Left cardiac atrium (tissue), 4 donors: ENCODE data around the gene UBE3D. TPM values are rescaled to one million over a fixed set of nuclear protein-coding genes. Genes with fewer than 3 reads are reported as not detected.
"Not testable (repeated sequence)": the region's sequence is repeated elsewhere in the genome, so short reads cannot be mapped to it uniquely, and the experiment has no call there.

Experiments used
- ATAC-seq, 2 donors: fragments of 200-7000 bp; cut with Tn5 transposase; one replicate each; pipeline ENCODE4 v1.9.1; 2020; ENCODE audit warnings: mild to moderate bottlenecking in 2 of 2, moderate library complexity in 2 of 2
- DNase-seq: peaks from one replicate; pipeline ENCODE4 v3.0.0-alpha.2; 2020
- intact Hi-C, 2 donors: fragments of 100-400 bp; cut with DNase I; formaldehyde crosslinking; loops; one replicate each; pipeline versions ENCODE4 v1.14.1 to v1.15.1; 2022 to 2023
- total RNA-seq, 2 donors: library from RNA; stranded (reverse); fragmentation: NEBNext Ultra II Directional; extraction: Animal tissue kit (Norgen Biotek cat#: 25700); gene quantifications; one replicate each; pipeline ENCODE4 v1.2.1, GENCODE V29; 2021
- donor health status: DM: no; HTN: yes; CAD: no.
- donor health status: DM: no; HTN: yes; CAD: no; lungs with severe emphysema.
- donor health status: DM: yes; HTN: yes; CAD: no.
- donor health status: Dilated cardiomyopathy.

Gene UBE3D
- total RNA-seq, 2 donors from 2014 or later, result 3.0 to 3.1 TPM

DNA sequence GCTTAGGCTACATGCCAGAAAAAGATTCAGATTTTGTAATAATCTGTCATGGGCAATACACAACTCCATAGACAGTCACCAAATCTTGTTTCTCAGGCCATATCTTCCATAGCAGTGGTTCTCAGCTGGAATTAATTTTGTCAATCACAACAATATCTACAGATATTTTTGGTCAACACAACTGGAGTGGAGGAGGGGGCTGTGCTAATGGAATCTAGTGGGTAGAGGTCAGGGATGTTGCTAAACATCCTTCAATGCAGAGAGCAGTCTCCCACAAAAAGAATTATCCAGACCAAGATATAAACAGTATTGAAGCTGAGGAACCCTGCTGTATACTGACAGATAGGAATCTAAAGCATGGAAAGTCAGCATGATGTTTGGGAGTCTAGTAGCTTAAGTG lies 174.6 kb downstream of the UBE3D start:
- no peak for ATAC-seq
- intact Hi-C loops, result no loop called here
- DNase-seq, result no peak

DNA sequence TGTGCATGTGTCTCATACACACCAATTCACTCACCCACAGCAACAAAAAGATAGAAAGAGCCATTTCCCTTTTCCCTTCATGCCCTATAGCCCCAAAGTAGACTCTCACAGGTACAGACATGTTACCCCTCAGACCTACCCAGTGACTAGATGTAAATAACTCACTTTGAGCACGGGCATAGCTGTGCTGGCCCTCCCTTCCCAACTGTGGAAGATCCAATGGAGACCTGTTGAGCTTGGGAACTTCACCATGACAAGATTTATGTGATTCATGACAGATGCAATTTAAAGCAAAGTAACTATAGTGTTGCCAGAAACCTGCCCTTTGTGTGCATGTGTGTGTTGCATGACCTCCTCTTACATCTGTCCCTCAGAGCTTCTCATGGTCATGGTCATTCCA lies 175.4 kb downstream of the UBE3D start:
- ATAC-seq (no peak), DNase-seq (no peak)
- intact Hi-C loops, result no loop called here

DNA sequence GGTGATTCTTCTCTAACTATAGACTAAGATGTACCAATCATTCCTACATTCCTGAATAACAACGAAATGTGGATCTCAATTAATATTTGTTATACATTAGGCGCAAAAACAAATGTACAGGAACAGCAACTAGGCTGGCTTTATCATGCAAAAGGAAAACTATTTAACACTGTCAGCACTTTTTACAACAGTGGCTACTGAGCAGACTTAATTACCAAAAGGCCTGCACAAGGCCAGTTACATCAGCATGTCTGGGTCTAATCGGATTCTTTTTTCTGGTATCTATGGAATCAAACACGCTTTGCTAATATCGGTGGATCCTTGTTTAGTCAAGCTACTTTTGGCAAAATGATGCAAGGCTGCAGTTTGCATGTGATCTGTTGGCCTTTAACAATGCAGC lies 176.5 kb downstream of the UBE3D start:
- ATAC-seq (no peak), DNase-seq (no peak)
- intact Hi-C loops, result no loop called here

DNA sequence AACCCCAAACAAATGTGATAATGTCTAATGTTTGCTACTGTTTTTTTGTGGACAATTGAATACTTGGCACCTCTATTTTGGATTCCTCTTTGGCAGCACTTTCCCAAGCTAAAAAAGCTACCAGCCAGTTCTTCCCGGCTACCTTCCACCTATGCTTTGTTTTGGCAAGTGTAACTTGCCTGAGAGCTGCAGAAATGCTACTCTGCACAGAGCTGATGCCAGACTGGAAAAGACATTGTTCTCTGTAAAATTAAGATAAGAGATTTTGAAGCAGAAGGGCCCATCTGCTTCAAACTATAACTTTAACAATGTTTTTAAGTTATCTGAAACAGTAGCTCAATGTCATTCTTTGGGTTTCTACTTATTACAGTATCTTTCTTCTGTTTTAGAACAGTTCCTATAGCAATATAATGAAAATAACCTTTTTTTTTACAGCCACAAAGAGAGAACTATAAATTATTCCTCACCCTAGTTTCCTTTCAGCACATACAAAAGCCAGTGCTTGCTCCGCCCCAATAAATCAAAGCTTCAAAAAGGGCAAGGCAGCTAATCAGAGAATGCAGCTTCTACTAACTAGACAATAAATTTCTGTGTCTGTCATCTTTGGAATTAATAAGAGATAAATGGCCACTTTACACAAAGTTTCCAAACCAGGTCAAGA lies 183.1 kb downstream of the UBE3D start:
- no peak for ATAC-seq
- intact Hi-C loops, result no loop called here

DNA sequence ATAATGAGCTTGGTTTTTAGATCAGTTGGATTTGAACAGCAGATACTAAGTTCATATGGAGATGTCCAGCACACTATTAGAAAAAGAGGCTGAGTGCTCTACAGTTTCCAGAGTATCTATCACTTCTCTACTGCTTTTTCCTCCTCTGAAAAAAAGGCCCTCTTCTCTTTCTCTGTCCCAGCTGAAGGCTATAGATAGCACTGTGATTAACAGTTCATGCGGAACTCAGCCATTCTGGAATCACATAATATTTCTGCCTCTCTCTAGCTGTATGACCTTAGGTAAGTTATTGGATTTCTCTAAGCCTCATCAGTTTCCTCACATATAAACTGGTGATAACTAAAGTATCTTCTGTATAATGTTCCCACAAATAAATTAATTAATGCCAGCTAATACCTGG lies 184.1 kb downstream of the UBE3D start:
- intact Hi-C loops, result no loop called here
- no peak for ATAC-seq
- no peak for DNase-seq

More for the DNA sequence above, 183.1 kb downstream of the UBE3D start:
- no peak for DNase-seq

DNA sequence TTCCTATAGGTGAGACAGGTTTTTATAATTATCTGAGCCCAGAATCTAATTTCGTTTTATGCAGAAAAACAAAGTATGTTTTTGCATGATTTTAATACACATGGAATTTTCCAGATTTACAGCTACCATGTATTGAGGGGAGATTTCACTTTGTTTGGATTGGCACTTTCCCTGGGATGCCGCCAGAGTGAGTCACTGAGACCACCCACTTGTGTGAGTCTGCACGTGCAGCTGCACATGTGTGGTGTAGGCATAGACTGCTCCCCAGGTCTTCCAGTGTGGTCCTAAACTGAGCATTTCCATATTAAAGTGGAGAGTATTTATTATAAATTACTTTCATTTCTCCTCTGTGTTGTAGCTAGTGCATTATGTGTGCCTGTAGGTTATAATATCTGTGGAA lies 186.8 kb downstream of the UBE3D start:
- ATAC-seq (no peak), DNase-seq (no peak)
- intact Hi-C loops, result no loop called here

DNA sequence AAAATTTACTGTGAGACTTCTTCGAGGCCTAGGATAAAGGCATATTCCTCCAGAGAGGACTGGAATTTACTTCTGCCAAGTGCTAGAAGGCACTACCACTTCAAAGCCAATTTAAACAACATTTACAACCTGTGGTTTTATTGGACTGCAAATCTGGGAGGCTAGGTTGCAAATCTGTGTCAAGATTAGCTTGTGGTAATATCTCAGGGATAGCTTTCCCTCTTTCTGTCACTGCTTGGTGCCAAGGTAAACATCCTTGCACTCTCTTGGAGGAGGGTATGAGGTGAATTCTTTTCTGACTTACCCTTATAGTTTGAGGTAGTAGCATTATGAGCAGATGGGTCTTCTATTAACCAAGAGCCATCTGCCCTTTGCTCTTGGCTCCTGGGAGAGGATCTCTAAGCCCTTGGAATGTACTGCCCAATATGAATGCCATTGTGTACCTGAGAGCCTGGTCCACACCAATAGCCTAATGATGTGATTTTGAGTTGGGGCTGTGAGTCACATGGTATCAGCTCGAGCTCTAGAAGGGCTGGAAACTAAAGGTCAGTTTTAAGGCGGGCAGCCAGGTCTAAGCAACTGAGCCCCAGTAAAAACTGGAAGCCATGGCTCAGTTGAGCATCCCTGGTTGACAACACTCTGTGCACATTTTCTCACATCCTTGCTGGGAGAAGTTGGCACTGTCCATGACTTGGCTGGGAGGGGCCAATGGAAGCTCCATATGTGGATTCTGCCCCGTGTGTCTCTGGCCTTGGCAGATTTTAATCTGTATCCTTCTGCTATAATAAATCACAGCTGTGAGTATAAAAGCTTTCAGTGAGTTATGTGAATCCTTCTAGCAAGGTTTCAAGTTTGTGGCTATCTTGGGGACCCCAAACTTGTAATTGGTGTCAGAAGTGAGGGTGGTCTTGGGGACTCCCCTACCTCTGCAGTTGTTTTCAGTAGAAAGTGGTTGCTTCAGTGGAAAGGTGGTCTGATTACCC lies 188.1 kb downstream of the UBE3D start:
- intact Hi-C loops, result no loop called here
- peak in 1 of 2 donors; percentile 46 for ATAC-seq
- DNase-seq, result no peak

DNA sequence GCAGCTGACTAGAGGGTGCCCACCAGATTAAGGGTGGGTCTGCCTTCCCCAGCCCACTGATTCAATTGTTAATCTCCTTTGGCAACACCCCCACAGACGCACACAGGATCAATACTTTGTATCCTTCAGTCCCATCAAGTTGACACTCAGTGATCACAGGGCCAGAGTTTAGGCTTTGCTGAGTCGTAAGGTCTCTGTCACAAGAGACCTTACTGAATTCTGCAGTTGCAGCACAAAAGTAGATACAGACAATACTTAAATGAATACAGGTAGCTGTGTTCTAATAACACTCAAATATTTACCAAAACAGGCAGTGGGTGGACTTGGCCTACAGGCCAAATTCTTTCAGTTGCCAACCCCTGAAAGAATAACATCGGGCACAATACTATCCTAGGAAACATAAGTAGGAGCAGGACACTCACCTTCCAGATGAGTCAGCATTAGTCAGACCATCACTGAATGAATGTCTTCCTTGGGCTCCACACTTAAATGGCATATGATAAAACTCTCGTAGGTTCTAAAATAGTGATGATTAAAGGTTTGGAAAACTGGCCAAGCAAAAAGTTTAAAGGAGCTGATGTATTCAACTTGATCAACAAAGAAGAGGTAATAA lies 190.0 kb downstream of the UBE3D start:
- DNase-seq, result no peak
- peak in 1 of 2 donors; percentile 93 for ATAC-seq
- intact Hi-C loops, result no loop called here

DNA sequence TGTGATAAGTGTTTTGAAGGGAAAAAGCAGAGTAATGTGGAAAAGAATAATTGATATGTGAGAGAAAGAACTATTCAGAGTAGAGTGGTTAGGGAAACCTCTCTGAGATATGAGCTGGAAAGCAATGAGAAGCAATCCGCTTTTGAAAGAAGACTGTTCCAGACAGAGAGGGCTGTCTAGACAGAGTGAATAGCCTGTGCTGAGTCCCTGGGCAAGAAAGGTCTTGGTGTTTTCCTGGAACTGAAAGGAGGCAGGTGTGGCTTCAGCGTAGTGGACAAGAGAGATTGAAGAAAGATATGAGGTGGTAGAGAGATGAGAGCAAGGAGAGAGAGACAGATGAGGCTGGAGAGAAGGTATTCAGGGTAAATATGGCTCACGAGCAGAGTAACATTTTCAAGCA lies 190.8 kb downstream of the UBE3D start:
- intact Hi-C loops, result no loop called here
- ATAC-seq, result no peak
- no peak for DNase-seq

DNA sequence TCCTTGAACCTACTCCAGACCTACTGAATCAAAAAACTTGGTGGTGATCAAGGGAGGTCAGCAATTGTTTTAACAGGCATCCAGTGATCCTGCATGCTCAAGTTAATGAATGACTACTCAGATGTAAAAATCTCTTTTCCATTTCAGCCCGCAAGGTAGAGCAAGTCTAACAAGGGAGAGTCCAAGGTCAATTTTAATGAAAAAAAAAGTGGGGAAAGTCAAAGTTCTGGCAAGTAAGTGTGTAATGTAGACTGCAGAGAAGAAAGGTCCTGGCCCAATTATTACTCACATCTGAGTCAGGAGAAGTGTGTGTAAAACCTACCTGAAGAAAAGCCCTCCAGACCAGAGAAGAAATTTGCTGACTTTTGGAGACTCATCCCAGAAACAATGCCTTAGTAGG lies 193.5 kb downstream of the UBE3D start:
- intact Hi-C loops, result no loop called here
- DNase-seq, result no peak
- no peak for ATAC-seq

DNA sequence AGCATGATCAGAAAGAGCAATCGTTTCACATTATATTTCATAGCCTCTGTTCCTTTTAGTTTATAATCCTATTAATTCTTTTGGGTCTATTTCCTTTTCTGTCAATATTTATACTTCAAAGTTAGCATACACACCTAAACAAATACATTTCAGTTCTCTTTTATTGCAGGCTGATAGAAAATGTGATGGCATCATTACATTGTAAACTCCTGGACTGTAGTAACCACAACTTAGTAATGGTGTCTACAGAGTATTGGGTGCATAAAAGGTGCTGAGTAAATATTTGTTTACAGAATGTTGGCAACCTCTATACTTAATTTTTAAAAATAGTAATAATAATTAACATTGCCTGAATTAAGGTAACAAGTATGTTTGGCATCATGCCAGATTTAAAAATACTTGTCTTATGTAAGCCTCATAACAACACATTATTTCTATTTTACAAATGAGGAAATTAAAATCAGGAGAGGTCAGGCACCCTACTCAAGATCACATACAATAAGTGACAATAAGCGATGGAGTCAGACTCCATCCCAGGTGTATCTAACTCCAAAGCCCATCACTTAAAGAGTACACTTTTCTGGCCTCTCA lies 195.0 kb downstream of the UBE3D start:
- intact Hi-C loops, result no loop called here
- DNase-seq (no peak), ATAC-seq (no peak)

DNA sequence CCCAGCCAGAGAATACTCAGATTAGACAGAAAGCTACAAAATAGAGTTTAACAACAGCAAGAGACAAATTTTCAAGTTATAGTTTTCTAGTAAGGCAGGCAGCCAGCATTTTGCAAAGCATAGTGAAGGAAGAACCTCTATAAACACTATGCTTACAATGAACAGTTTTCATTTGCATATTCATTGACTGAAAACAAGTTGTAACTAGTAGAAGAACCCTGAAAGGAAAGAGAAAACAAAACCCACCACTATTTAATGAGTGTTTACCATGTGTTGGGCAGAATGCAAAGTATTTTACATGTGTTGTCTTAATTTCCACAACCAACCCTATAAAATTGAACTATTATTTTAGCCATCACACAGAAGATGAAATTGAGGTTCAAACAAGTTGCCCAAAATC lies 196.1 kb downstream of the UBE3D start:
- intact Hi-C loops, result no loop called here

DNA sequence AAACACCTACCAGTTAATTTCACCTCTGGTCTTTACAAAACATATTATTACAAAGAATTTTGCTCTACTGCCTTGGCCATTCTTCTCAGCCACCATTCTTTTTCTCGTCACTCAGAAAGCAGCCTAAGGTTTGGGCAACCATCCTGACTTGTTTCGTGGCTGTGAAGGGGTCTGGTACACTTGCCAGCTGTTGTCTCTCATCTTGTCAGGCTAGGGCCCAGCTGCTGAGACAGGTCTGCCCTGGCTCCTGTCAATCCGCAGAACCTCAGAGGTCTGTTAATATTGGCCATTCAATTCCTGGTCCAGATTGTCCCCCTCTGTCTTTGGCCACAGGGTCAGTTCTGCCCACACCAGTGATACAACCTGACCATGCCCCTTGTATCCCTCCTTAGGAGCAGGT lies 197.7 kb downstream of the UBE3D start:
- no peak for DNase-seq
- ATAC-seq, result no peak
- intact Hi-C loops, result no loop called here

More for the DNA sequence above, 196.1 kb downstream of the UBE3D start:
- ATAC-seq (no peak), DNase-seq (no peak)

DNA sequence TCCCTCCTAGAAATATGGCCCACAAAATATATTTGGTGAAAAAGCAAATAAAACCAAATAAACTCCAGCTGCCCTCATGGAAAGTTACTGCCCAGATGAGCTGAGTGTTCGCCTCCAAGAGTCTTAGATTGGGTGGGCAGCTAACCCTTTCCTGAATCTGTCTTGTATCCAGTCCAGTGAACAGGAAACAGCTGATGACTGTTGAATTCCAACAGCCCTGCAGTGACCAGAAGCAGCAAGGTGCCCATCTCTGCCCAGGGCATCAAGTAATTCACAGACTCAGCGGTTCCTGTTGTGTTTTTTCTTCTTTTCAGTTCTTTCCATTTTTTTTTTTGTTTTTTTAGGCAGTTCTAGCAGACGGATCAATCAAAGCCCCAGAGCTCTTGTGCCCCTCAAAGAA lies 199.2 kb downstream of the UBE3D start:
- intact Hi-C loops, result no loop called here
- DNase-seq (no peak), ATAC-seq (no peak)

DNA sequence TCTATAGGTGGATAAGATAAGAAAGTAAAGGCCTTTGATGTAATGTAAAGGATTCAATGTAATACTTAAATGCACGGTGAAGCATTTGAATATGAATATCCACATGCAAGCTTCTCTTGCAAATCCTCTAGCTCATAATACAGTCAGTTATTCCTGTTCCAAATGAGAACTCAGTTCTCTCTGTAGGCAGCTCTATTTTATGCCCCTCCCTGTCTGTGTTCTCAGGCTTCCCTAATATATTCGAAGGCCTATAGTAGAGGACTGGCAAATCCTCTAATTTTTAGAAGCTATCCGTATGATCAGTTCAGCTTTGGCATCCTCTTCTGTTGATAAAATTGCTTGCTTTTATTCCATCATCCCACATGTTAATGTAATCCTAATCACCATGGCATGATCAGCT lies 200.2 kb downstream of the UBE3D start:
- ATAC-seq (no peak), DNase-seq (no peak)
- intact Hi-C loops, result no loop called here

DNA sequence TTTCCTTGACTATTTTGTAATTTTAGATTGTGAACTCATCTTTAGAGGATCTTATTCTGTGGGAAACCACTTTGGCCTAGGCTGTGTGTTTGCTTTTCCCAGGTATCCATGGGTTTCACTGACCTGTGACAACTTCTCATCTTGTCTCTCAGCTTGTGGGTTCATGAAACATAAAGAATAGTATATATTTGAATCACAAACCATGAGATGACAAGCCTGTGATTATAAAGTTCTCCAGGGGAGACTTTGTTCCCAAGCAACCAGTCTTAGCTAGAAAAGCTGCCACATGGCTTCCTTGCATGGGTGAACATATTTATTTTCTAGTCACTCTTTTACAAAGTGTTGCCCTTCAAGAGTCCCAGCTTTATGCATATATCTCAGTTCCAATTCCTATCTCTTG lies 201.9 kb downstream of the UBE3D start:
- no peak for ATAC-seq
- no peak for DNase-seq
- intact Hi-C loops, result no loop called here

DNA sequence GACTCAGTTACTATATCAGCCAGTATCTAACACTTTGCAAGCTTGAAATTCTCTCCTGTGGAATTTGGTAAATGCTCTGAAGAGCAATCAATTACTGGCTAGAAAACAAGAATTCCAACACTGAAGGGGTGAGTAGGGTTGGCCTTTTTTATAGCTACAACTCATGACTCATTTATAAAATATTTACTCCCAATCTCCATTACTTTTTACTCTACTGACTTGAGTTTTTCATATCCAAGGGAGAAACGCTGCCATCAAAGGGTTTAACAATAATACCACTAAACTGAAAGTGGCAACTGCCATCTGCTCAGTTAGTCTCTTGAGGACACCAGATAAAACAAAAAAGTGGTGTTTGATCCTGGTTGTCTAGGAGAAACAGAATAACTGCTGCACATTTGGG lies 203.1 kb downstream of the UBE3D start:
- ATAC-seq, result peak; percentile 15 to 25
- intact Hi-C loops, result no loop called here

DNA sequence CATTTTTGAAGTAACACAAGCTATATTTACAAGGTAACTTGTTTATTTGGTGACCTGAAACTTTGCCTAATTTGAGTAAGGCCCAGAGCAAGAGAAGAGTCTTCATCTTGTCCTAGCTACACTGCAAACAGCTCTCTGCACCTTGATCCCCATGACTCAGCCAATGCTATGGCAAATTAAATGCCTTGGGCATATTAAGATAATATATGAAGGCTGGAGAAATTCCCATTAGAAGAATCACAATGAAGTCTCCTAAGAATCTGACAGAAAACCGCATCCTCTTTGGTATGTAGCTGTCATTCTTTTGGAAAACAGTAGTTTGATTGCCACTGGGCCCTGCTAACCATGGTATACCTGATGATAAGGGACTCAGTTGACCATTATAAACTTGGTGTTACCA lies 204.5 kb downstream of the UBE3D start:
- intact Hi-C loops, result no loop called here
- ATAC-seq (no peak), DNase-seq (no peak)

More for the DNA sequence above, 203.1 kb downstream of the UBE3D start:
- no peak for DNase-seq

DNA sequence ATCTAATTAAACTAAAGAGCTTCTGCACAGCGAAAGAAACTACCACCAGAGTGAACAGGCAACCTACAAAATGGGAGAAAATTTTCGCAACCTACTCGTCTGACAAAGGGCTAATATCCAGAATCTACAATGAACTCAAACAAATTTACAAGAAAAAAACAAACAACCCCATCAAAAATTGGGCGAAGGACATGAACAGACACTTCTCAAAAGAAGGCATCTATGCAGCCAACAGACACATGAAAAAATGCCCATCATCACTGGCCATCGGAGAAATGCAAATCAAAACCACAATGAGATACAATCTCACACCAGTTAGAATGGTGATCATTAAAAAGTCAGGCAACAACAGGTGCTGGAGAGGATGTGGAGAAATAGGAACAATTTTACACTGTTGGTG lies 209.6 kb downstream of the UBE3D start:
- DNase-seq, ATAC-seq, intact Hi-C loops: not testable (repeated sequence)

DNA sequence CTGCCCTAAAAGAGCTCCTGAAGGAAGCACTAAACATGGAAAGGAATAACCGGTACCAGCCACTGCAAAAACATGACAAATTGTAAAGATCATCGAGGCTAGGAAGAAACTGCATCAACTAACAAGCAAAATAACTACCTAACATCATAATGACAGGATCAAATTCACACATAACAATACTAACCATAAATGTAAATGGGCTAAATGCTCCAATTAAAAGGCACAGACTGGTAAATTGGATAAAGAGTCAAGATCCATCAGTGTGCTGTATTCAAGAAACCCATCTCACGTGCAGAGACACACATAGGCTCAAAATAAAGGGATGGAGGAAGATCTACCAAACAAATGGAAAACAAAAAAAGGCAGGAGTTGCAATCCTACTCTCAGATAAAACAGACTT lies 212.7 kb downstream of the UBE3D start:
- DNase-seq, ATAC-seq, intact Hi-C loops: not testable (repeated sequence)
